ENCODE measurements around the gene FMNL2. TPM values are rescaled to one million over a fixed set of nuclear protein-coding genes. Genes with fewer than 3 reads are reported as not detected.

FMNL2 gene
- total RNA-seq, 2 experiments from 2014 or later, result 0.46 to 0.64 TPM

- no peak for DNase-seq
- POLR2A ChIA-PET, result no interaction called here
- H3K4me3 Mint-ChIP-seq, result no peak overlapping the region
- CTCF ChIA-PET, result interaction anchor here (1.3 kb wide), 1 partner anchor 10 kb away, joined by 3 read pairs; no protein-coding TSS in a partner anchor
- no peaks in the 10 kb centered on the region for H3K4me1 Mint-ChIP-seq
- H3K9me3 Mint-ChIP-seq, result no peaks in the 10 kb centered on the region
- H3K27me3 Mint-ChIP-seq, result peaks cover 1% of the 10 kb centered on the region
- no peak overlapping the region for H3K27ac Mint-ChIP-seq
- H3K36me3 Mint-ChIP-seq (ENCODE audit: low read depth), result no peaks in the 10 kb centered on the region
Observed at GRCh38 chr2:152578573-152578972, 243.6 kb downstream of the FMNL2 start.

- no peak for DNase-seq
- H3K4me1 Mint-ChIP-seq, result no peaks in the 10 kb centered on the region
- H3K36me3 Mint-ChIP-seq (ENCODE audit: low read depth), result no peaks in the 10 kb centered on the region
- ChIA-PET CTCF (no interaction called here), POLR2A (no interaction called here)
- no peaks in the 10 kb centered on the region for H3K9me3 Mint-ChIP-seq
- H3K4me3 Mint-ChIP-seq, result no peak overlapping the region
- H3K27ac Mint-ChIP-seq, result no peak overlapping the region
- H3K27me3 Mint-ChIP-seq, result peaks cover 5% of the 10 kb centered on the region
Observed at GRCh38 chr2:152580714-152581113, 245.7 kb downstream of the FMNL2 start.

DNA sequence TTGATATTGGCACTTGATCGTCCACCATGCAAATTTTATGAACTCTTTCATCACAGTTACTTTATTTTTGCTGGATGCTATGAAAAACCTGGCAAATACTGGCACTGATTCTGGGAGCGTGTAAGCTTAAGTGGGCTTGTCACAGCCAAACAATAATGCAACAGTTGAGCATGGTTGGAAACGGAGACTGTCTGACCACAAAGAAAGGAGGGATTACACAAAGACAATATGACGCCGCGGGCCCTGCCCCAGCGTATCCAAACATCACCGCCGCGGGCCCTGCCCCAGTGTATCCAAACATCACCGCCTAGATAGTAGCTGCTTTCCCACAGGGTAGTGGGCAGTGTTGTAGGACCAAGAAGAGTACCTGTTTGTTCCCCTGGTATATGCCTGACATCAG, 246.4 kb downstream of the FMNL2 start:
- no peak for DNase-seq
- Mint-ChIP-seq H3K4me1 (no peaks in the 10 kb centered on the region), H3K36me3 (ENCODE audit: low read depth) (no peaks in the 10 kb centered on the region), H3K27ac (no peak overlapping the region), H3K4me3 (no peak overlapping the region), H3K27me3 (peaks cover 5% of the 10 kb centered on the region), H3K9me3 (no peaks in the 10 kb centered on the region)
- ChIA-PET CTCF (no interaction called here), POLR2A (no interaction called here)

DNA sequence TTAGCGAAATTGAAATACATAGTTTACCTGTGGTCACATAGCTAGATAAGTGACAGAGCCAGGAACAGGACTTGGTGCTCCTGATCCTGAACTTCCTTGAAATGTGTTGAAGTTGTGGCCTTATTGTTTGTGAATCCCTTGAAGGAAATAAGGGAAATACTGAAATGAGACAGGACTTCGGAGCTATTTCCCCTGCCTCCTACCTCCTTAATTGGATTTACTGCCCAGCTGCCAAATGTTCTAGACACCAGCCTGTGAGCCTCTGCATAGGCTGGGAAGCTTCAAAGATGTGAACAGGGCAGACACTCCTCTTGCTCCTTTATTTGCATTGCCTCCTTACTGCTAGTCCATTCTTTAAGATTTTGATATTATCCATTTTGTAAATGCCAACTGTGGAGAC, 247.1 kb downstream of the FMNL2 start:
- no peak overlapping the region for H3K4me3 Mint-ChIP-seq

DNA sequence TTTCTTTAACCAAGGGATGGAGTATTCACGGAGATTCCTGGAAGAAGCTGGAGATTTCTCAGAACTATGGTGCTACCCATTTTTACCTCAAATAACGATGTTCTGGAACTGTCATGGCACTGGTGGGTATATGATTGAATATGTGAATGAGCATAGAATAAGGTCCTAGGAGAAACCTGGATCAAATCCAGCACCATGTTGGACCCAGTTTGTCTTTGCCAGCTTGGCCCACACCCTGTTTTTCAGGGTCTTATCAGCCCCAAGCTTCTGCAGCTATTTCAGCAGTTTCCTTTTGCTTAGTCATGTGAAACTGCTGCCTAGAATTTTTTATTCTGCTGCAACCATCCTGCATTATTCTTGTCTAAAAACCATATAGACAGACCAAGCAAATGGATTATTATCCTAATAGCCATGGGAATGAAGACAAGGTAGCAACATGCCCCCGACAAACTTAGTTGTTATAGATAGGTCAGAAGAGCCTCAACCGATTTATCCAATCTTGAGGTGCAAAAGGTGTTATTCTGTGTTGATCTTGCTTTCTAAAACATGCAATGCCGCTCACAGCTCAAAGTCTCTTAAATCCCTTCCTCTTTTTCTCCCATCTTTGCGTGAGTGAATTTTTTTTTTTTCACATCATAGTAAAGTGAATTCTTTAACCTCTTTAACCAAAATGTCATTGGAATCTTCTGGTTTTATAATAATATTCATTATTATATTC, 248.7 kb downstream of the FMNL2 start:
- no peaks in the 10 kb centered on the region for H3K36me3 Mint-ChIP-seq (ENCODE audit: low read depth)

More for the DNA sequence above, 247.1 kb downstream of the FMNL2 start:
- H3K27me3 Mint-ChIP-seq, result peaks cover 5% of the 10 kb centered on the region
- DNase-seq, result no peak
- H3K4me1 Mint-ChIP-seq, result no peaks in the 10 kb centered on the region
- no peak overlapping the region for H3K27ac Mint-ChIP-seq
- POLR2A ChIA-PET, result no interaction called here
- H3K9me3 Mint-ChIP-seq, result no peaks in the 10 kb centered on the region
- CTCF ChIA-PET, result no interaction called here
- no peaks in the 10 kb centered on the region for H3K36me3 Mint-ChIP-seq (ENCODE audit: low read depth)

DNA sequence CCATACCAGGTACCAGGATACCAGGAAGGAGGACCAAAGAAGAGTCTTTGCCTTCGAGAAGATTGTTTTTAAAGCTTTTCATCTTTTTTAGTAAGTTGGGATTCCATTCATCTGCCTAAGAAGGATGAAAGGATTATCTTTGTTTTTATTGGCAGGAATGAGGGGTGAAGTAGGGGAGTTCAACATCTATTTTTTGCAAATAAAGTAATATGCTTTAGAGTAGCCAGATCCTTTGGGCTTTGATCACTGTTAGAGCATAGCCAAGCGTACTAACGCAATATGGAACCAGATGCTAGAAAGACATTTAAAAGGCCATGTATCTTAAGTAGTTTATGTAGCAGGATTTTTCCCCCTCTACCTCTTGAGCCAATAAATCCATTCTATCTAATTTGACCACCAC, 249.3 kb downstream of the FMNL2 start:
- POLR2A ChIA-PET, result interaction anchor here (0.6 kb wide), 1 partner anchor 677 kb away, joined by 3 read pairs; no protein-coding TSS in a partner anchor
- H3K9me3 Mint-ChIP-seq, result no peaks in the 10 kb centered on the region
- DNase-seq, result no peak
- H3K4me3 Mint-ChIP-seq, result no peak overlapping the region
- CTCF ChIA-PET, result interaction anchor here (0.5 to 1.4 kb wide), 2 partner anchors 13 to 748 kb away, joined by 3 to 5 read pairs; no protein-coding TSS in a partner anchor
- no peaks in the 10 kb centered on the region for H3K4me1 Mint-ChIP-seq
- H3K27me3 Mint-ChIP-seq, result peaks cover 5% of the 10 kb centered on the region
- no peaks in the 10 kb centered on the region for H3K36me3 Mint-ChIP-seq (ENCODE audit: low read depth)
- H3K27ac Mint-ChIP-seq, result no peak overlapping the region

More for the DNA sequence above, 248.7 kb downstream of the FMNL2 start:
- Mint-ChIP-seq H3K27me3 (peaks cover 5% of the 10 kb centered on the region), H3K4me3 (no peak overlapping the region), H3K4me1 (no peaks in the 10 kb centered on the region), H3K27ac (no peak overlapping the region), H3K9me3 (no peaks in the 10 kb centered on the region)
- no peak for DNase-seq
- ChIA-PET CTCF (interaction anchor here (1.1 to 1.4 kb wide), 2 partner anchors 12 to 31 kb away, joined by 3 read pairs; no protein-coding TSS in a partner anchor), POLR2A (interaction anchor here (0.6 kb wide), 1 partner anchor 676 kb away, joined by 3 read pairs; no protein-coding TSS in a partner anchor)

GRCh38 chr2:152585830-152586484, 251.0 kb downstream of the FMNL2 start:
- POLR2A ChIA-PET, result no interaction called here
- CTCF ChIA-PET, result interaction anchor here (0.7 to 0.8 kb wide), 2 partner anchors 13 to 365 kb away, joined by 3 read pairs; no protein-coding TSS in a partner anchor
- Mint-ChIP-seq H3K4me3 (no peak overlapping the region), H3K4me1 (no peaks in the 10 kb centered on the region), H3K27me3 (peaks cover 5% of the 10 kb centered on the region), H3K27ac (no peak overlapping the region), H3K36me3 (ENCODE audit: low read depth) (no peaks in the 10 kb centered on the region), H3K9me3 (no peaks in the 10 kb centered on the region)
- no peak for DNase-seq

DNA sequence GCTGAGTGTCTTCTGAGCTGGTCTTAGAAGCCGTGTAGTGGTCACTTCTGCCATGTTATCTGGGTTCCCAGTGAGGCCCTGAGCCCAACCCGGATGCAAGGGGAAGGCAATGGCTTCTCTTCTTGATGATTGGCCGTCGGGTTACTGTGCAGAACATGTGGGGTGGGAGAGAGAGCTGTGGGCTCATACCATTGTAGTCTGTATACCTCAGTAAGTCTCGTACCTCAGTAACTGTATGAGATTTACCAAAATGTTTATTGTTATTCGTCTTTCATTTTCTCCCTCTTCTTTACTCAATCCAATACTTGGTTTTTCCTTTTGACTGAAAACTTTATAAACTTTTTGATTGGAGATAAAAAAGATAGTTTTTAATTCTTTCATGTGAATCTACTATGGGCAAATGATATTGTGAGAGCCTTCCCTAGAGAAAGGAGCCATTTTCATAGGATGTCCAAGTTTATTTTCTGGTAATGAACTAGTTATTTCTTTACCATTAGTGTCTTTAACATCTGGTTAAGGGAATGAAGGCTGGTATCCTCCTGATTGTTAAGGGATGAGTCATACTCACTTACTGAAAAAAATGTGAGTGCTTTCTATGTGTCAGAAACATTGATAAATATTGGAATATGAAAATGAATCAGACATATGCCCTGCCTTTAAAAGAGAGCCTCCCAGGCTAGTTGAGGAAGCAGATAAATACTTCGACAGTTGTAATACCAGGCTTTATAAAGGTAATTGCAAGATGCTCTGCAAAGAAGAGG, 252.4 kb downstream of the FMNL2 start:
- ChIA-PET POLR2A (no interaction called here), CTCF (no interaction called here)
- no peak for DNase-seq
- H3K36me3 Mint-ChIP-seq (ENCODE audit: low read depth), result no peaks in the 10 kb centered on the region
- no peak overlapping the region for H3K27ac Mint-ChIP-seq
- H3K4me1 Mint-ChIP-seq, result no peaks in the 10 kb centered on the region
- no peak overlapping the region for H3K4me3 Mint-ChIP-seq
- no peaks in the 10 kb centered on the region for H3K9me3 Mint-ChIP-seq
- peaks cover 4% of the 10 kb centered on the region for H3K27me3 Mint-ChIP-seq

GRCh38 chr2:152588998-152589397, 254.0 kb downstream of the FMNL2 start:
- Mint-ChIP-seq H3K4me1 (peaks cover 4% of the 10 kb centered on the region), H3K27ac (no peak overlapping the region), H3K36me3 (ENCODE audit: low read depth) (no peaks in the 10 kb centered on the region), H3K4me3 (no peak overlapping the region), H3K27me3 (peaks cover under 1% of the 10 kb centered on the region), H3K9me3 (no peaks in the 10 kb centered on the region)
- ChIA-PET POLR2A (no interaction called here), CTCF (interaction anchor here (1.1 to 1.6 kb wide), 2 partner anchors 10 to 15 kb away, joined by 3 to 4 read pairs; no protein-coding TSS in a partner anchor)
- no peak for DNase-seq

- Mint-ChIP-seq H3K4me3 (no peak overlapping the region), H3K27ac (peak overlapping the region; percentile 15), H3K27me3 (no peaks in the 10 kb centered on the region), H3K9me3 (no peaks in the 10 kb centered on the region), H3K4me1 (peaks cover 6% of the 10 kb centered on the region), H3K36me3 (ENCODE audit: low read depth) (no peaks in the 10 kb centered on the region)
- DNase-seq, result peak; percentile 12
- CTCF ChIA-PET, result interaction anchor here (1.3 kb wide), 1 partner anchor 41 kb away, joined by 4 read pairs; no protein-coding TSS in a partner anchor
- POLR2A ChIA-PET, result no interaction called here
Observed at GRCh38 chr2:152594022-152594766, 259.2 kb downstream of the FMNL2 start.

GRCh38 chr2:152594792-152595191, 259.8 kb downstream of the FMNL2 start:
- CTCF ChIA-PET, result interaction anchor here (1.3 kb wide), 1 partner anchor 40 kb away, joined by 4 read pairs; no protein-coding TSS in a partner anchor
- Mint-ChIP-seq H3K27ac (no peak overlapping the region), H3K4me3 (no peak overlapping the region), H3K9me3 (no peaks in the 10 kb centered on the region), H3K36me3 (ENCODE audit: low read depth) (no peaks in the 10 kb centered on the region), H3K4me1 (peaks cover 6% of the 10 kb centered on the region), H3K27me3 (no peaks in the 10 kb centered on the region)
- no peak for DNase-seq
- POLR2A ChIA-PET, result no interaction called here

DNA sequence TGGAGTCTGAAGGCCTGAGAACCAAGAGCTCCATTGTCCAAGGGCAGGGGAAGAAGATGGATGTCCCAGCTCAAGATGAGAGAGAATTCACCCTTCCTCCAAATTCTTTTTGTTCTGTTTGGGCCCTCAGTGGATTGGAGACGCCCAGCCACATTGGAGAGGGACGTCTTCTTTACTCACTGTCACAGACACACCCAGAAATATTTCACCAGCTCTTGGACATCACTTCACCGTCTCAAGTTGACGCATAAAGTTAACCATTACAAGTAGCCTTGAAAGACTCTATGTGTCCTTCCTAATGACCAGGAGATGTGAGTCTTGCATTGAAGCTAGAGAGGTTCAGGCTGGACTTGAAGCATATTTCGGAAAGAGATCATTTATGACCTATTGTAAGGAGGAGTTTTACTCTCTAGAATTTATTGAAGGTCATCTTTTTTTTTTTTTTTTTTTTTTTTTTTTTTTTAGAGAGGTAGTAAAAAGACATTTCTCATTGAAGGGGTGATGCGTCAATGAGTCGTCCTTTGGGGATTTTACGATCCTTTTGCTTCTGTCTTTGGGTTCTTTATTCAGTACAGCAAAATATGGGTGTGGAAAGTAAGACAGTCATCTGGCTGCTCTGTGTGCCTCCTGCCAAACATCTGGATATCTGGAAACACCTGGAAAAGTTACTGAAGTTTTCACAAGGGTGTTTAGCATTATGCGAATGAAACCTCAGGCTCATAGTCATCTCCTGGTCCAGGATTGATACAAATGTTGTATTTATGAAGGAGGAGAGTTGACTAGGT, 264.2 kb downstream of the FMNL2 start:
- Mint-ChIP-seq H3K27me3 (no peaks in the 10 kb centered on the region), H3K27ac (no peak overlapping the region), H3K4me3 (no peak overlapping the region), H3K9me3 (no peaks in the 10 kb centered on the region), H3K4me1 (peaks cover 6% of the 10 kb centered on the region), H3K36me3 (ENCODE audit: low read depth) (no peaks in the 10 kb centered on the region)
- no peak for DNase-seq
- POLR2A ChIA-PET, result interaction anchor here (0.7 kb wide), 1 partner anchor 55 kb away, joined by 3 read pairs; no protein-coding TSS in a partner anchor
- CTCF ChIA-PET, result no interaction called here

Measured in activated CD4-positive, alpha-beta T cell treated with anti-CD3 and anti-CD28 coated beads, Interleukin-2, amount 10 ng/mL, durations not matched to agents 7 days and 5 days (primary cell).